SK-N-MC (cell line): ENCODE results near the gene DHX34.
"Not testable (repeated sequence)": the region's sequence is repeated elsewhere in the genome, so short reads cannot be mapped to it uniquely, and the experiment has no call there.

Experiments
- DNase-seq: peaks from one replicate; pipeline ENCODE4 v3.0.0-alpha.2; 2011; ENCODE audit warnings: low read depth, low spot score
- H3K27ac ChIP-seq: fragments of 200-600 bp; sonication (generic); 2 replicates; pipeline ENCODE4 v1.5.1; 2016; ENCODE audit warnings: mixed run types
- H3K36me3 ChIP-seq: fragments of 200-600 bp; sonication (generic); 2 replicates; pipeline ENCODE4 v1.6.1; 2017; ENCODE audit warnings: antibody characterized with exemption, low read length, mixed read lengths; ENCODE audit not compliant: insufficient read depth
- H3K4me3 ChIP-seq: fragments of 200-600 bp; sonication (generic); 2 replicates; pipeline ENCODE4 v1.5.1; 2016
- H3K9ac ChIP-seq: fragments of 200-600 bp; sonication (generic); 2 replicates; pipeline ENCODE4 v1.8.0; 2017; ENCODE audit warnings: mixed run types, mixed read lengths; ENCODE audit not compliant: insufficient read length
- H3K9me3 ChIP-seq: fragments of 200-600 bp; sonication (generic); 2 replicates; pipeline ENCODE4 v1.6.1; 2017; ENCODE audit warnings: low read depth, mild to moderate bottlenecking, antibody characterized with exemption, low read length, moderate library complexity, mixed read lengths
- EZH2 ChIP-seq: fragments of 200-600 bp; sonication (generic); IDR thresholded peaks from one replicate; pipeline ENCODE4 v1.6.1; 2017; ENCODE audit warnings: antibody characterized with exemption
- FOXP2 ChIP-seq: optimal IDR thresholded peaks from 2 replicates; pipeline ENCODE3; 2011; ENCODE audit warnings: mild to moderate bottlenecking, moderate library complexity; ENCODE audit not compliant: insufficient read depth; ENCODE audit errors: extremely low read length, control extremely low read depth
- POLR2AphosphoS5 ChIP-seq: IDR thresholded peaks from 2 replicates; pipeline ENCODE4 v1.6.1; 2012; ENCODE audit warnings: mild to moderate bottlenecking, low read depth, low read length, borderline replicate concordance

DHX34 gene

GRCh38 chr19:47322058-47322457 is 27.1 kb upstream of the DHX34 start:
- Histone ChIP-seq H3K27ac (no peak overlapping the region), H3K4me3 (no peak overlapping the region), H3K9ac (no peak overlapping the region), H3K9me3 (no peaks in the 10 kb centered on the region), H3K36me3 (no peaks in the 10 kb centered on the region)
- no peak for DNase-seq
- no peak for TF ChIP-seq FOXP2
- TF ChIP-seq EZH2: no peak
- no peak for TF ChIP-seq POLR2AphosphoS5

GRCh38 chr19:47323409-47323808 is 25.7 kb upstream of the DHX34 start:
- Histone ChIP-seq H3K9me3 (no peaks in the 10 kb centered on the region), H3K36me3 (no peaks in the 10 kb centered on the region), H3K27ac (no peak overlapping the region), H3K4me3 (no peak overlapping the region), H3K9ac (no peak overlapping the region)
- DNase-seq: no peak
- TF ChIP-seq POLR2AphosphoS5 (no peak), EZH2 (no peak), FOXP2 (no peak)

- no peaks in the 10 kb centered on the region for H3K9me3 ChIP-seq
- H3K27ac ChIP-seq: no peak overlapping the region
- no peaks in the 10 kb centered on the region for H3K36me3 ChIP-seq
- H3K9ac ChIP-seq: no peak overlapping the region
- TF ChIP-seq FOXP2 (no peak), EZH2 (no peak), POLR2AphosphoS5 (no peak)
- DNase-seq: no peak
- no peak overlapping the region for H3K4me3 ChIP-seq
Measured at GRCh38 chr19:47323872-47324271, 25.2 kb upstream of the DHX34 start.

- DNase-seq: no peak
- Histone ChIP-seq H3K9ac (no peak overlapping the region), H3K4me3 (no peak overlapping the region), H3K36me3 (no peaks in the 10 kb centered on the region), H3K9me3 (no peaks in the 10 kb centered on the region), H3K27ac (no peak overlapping the region)
- no peak for TF ChIP-seq EZH2
- TF ChIP-seq FOXP2: no peak
- TF ChIP-seq POLR2AphosphoS5: no peak
Measured at GRCh38 chr19:47324502-47324901, 24.6 kb upstream of the DHX34 start.

- H3K9me3 ChIP-seq: no peaks in the 10 kb centered on the region
- H3K4me3 ChIP-seq: no peak overlapping the region
- no peaks in the 10 kb centered on the region for H3K36me3 ChIP-seq
- DNase-seq: no peak
- H3K9ac ChIP-seq: no peak overlapping the region
- TF ChIP-seq FOXP2: no peak
- no peak for TF ChIP-seq POLR2AphosphoS5
- TF ChIP-seq EZH2: no peak
- H3K27ac ChIP-seq: no peak overlapping the region
Measured at GRCh38 chr19:47330466-47330869, 18.6 kb upstream of the DHX34 start.

GRCh38 chr19:47331490-47331889 is 17.6 kb upstream of the DHX34 start:
- Histone ChIP-seq H3K9ac (no peak overlapping the region), H3K36me3 (no peaks in the 10 kb centered on the region), H3K27ac (no peak overlapping the region), H3K4me3 (no peak overlapping the region), H3K9me3 (no peaks in the 10 kb centered on the region)
- no peak for DNase-seq
- TF ChIP-seq FOXP2 (no peak), POLR2AphosphoS5 (no peak), EZH2 (no peak)

GRCh38 chr19:47331931-47332547 is 17.1 kb upstream of the DHX34 start, which contains the start of gene C5AR2:
Gene C5AR2, plus strand, starts transcription at chr19:47332175. Its CDS starts 8,625 bp downstream, at chr19:47340800.
- no peak within 1 kb of the TSS for H3K27ac ChIP-seq

GRCh38 chr19:47336765-47337718 is 12.1 kb upstream of the DHX34 start:
- not testable (repeated sequence) for H3K9me3 ChIP-seq, H3K27ac ChIP-seq, DNase-seq

More at GRCh38 chr19:47331931-47332547, 17.1 kb upstream of the DHX34 start, which contains the start of gene C5AR2:
- no peak for DNase-seq
- H3K36me3 ChIP-seq: no peaks in the 10 kb centered on the region
- no peak for TF ChIP-seq FOXP2
- no peak for TF ChIP-seq EZH2
- no peak for TF ChIP-seq POLR2AphosphoS5
- no peak within 1 kb of the TSS for H3K4me3 ChIP-seq
- H3K9ac ChIP-seq: no peak within 1 kb of the TSS
- no peaks in the 10 kb centered on the region for H3K9me3 ChIP-seq

GRCh38 chr19:47339196-47339880 is 9.8 kb upstream of the DHX34 start:
- no peak overlapping the region for H3K9ac ChIP-seq
- TF ChIP-seq POLR2AphosphoS5: no peak
- TF ChIP-seq FOXP2: no peak
- TF ChIP-seq EZH2: no peak
- H3K4me3 ChIP-seq: no peak overlapping the region
- H3K36me3 ChIP-seq: no peaks in the 10 kb centered on the region
- no peaks in the 10 kb centered on the region for H3K9me3 ChIP-seq
- H3K27ac ChIP-seq: no peak overlapping the region
- no peak for DNase-seq

More at GRCh38 chr19:47336765-47337718, 12.1 kb upstream of the DHX34 start:
- not testable (repeated sequence) for H3K9ac ChIP-seq, H3K36me3 ChIP-seq, H3K4me3 ChIP-seq
